ENCODE data around the gene ATXN10.

ATXN10 gene

DNA sequence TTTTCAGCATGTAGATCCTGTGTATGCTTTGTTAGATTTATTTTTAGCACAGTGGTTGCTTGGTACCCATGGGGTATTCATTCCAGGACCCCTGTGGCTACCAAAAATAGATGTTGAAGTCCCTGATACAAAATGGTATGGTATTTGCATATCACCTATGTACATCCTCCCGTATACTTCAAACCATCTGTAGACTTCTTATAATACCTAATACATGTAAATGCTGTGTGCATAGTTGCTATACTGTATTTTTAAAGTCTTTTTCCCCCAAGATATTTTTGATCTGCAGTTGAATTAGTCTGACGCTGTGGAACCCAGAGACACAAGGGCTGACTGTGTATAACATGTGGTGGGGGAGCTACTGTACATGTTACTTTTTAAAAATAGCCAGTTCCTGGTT lies 101.1 kb downstream of the ATXN10 start:
- TF ChIP-seq, protein P1, sequence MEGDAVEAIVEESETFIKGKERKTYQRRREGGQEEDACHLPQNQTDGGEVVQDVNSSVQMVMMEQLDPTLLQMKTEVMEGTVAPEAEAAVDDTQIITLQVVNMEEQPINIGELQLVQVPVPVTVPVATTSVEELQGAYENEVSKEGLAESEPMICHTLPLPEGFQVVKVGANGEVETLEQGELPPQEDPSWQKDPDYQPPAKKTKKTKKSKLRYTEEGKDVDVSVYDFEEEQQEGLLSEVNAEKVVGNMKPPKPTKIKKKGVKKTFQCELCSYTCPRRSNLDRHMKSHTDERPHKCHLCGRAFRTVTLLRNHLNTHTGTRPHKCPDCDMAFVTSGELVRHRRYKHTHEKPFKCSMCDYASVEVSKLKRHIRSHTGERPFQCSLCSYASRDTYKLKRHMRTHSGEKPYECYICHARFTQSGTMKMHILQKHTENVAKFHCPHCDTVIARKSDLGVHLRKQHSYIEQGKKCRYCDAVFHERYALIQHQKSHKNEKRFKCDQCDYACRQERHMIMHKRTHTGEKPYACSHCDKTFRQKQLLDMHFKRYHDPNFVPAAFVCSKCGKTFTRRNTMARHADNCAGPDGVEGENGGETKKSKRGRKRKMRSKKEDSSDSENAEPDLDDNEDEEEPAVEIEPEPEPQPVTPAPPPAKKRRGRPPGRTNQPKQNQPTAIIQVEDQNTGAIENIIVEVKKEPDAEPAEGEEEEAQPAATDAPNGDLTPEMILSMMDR (IDR thresholded peaks at IDR 0.05), result no peak

DNA sequence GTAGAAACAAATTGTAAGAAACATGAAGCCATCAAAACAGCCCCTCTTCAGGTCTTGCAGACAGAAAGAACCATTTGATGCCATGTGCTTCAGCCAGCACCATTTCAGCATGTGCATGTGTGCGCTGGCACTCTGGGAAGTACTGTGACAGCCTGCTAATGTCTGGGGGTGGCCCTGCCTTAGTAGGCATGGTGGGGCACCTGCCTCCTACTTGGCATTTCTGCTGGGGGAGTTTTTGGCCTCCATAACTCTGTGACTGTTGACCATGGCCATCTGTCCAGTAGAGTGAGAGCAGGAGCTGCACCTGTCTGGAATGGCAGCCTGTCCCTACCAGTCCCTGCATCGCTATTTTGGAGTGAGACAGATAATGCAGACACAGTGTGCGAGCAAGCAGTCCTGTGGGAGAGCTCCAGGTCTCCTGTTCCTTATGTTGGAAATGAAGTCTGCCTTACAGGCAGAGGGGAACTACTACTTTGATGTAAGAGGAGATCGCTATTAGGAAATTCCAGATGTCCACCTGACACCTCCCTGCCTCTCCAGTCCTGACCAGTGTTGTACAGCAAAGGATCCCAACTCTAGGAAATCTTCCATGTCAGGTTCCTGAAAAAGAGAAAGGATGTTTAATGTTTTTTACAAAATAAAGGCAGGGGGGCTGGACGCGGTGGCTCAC lies 102.5 kb downstream of the ATXN10 start:
- TF ChIP-seq, protein P1 (IDR thresholded peaks at IDR 0.05), result no peak

DNA sequence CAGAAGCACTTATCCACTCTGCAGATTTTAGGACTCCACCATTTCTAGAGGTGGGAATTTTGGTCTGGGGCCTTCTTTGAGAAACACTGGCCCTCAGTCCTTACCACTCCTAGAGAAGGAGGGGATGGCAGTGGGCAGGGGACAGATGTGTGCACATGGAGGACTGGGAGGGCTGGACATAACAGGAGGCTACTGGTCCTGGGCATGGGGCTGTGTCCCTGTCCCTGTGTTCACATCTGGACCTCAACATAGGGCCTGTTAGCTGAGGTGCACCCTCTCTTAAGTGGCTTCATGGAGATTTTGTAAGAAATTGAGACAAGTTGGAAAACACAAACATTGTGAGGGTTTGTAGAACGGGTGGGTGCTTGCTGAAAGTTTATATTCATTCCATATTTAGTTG lies 103.4 kb downstream of the ATXN10 start:
- TF ChIP-seq, protein P1 (IDR thresholded peaks at IDR 0.05), result no peak

DNA sequence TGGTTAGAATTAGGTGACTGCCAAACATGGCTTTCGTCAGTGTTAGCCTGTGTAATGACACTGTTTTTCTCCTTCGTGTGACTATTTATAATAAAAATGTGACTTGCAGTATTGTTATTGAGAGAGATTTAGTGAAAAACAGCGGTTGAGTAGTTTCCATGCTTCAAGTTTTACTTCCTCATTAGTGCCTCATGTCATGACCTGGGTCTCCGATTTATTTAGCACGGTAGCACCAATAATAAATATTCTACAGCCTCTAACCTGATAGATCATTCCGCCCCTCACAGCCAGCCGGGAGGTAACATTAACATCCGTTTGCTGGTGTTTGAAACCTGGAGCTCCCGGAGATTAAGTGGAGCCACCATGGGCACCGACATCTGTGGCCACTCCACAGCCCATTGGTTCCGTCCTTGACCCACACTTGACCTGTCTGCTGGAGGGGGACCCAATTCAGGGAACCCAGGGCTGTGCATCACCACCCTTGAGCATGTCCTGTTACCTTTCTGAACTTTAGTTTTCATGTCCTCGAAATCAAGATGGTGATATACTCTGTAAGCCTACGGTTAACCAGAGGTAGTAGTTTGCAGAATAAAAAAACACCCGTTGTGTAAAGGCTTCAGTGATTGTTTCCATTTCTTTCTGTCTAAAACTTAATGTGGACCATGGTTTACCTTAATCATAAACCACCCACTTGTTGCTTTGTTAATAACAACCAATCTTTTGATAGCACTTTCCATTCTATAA lies 104.1 kb downstream of the ATXN10 start:
- TF ChIP-seq, protein P1 (IDR thresholded peaks at IDR 0.05), result no peak

DNA sequence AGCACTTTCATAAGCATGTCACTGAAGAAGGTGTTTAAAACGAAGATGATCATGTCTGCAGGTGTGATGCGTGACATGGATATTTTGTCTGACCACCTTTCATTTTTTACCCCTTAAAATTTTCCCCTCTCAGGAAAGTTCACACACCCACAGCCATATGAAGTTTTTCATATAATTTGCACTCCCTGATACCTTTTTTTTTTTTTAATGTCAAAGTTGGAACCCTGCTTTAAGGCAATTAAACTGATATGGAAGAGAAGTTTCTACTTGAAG lies 104.6 kb downstream of the ATXN10 start:
- TF ChIP-seq, protein P1 (IDR thresholded peaks at IDR 0.05), result no peak

DNA sequence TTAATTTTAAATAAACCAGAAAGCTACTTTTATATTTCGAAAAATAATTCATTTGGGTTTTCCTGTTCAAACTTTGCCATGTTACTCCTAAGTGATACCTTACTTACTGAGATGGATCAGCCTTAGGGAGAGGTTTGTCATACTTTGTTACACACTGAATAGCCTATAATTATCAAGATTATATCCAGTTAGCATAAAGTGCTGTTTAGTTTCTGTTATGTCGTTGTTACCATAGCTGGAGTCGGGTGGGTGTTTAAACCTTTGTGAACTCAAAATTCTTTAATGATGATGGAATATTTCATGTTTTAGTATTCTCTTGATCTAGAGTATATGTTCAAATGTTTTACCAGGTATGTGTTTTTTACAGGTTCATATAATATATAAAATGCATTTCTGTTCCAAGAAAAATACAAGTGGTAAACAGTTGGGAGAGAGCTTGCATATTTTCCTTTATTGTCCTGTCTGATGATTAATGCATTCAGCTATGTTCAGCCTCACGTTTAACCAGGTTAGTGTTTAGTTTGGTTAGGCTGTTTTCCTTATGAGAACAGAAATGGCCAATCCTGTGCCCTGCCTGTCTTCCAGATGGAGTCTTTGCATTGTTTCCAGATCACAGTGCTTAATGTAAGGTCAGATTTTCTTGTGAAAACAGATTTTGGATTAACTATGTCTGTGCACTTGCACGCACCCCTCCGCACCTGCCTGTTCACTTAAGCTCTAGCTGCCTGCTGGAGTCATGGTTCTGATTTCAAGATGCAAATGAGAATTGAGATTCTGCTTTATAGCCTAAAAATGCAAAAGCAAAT lies 105.6 kb downstream of the ATXN10 start:
- TF ChIP-seq, protein P1 (IDR thresholded peaks at IDR 0.05), result no peak

DNA sequence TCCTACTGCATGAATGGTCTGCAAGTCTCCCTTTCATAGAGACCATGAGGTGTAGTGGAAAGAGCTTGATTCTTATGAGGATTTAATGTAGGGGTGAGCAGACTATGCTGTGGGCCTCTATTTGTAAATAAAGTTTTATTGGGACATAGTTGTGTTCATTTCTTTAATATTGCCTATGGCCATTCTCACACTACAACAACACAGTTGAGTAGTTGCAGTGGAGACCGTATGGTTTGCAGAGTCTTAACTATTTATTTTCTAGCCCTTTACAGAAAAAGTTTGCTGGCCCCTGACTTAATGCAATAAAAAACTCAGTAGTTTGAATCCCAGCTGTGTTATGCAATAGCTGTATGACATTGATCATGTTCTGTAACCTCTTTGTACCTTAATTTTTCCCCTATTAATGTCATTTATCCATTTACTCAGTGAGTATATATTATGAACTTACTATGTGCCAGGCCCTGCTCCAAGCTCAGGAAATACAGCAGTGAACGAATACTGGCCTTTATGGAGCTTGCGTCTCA lies 106.3 kb downstream of the ATXN10 start:
- TF ChIP-seq, protein P1 (IDR thresholded peaks at IDR 0.05), result no peak

Measured in LNCAP (cell line).